Skeletal muscle tissue (tissue), 4 donors: ENCODE measurements around the gene TMEM184C. TPM values are rescaled to one million over a fixed set of nuclear protein-coding genes. Genes with fewer than 3 reads are reported as not detected.
A peak's percentile ranks its signal among the peaks of the same experiment; 100 is the strongest.

Experiments used
- H3K27ac ChIP-seq: one replicate; pipeline ENCODE4 v1.7.0; 2013; ENCODE audit warnings: mild to moderate bottlenecking, low read depth, low read length, inconsistent platforms
- H3K27me3 ChIP-seq, 3 donors: one replicate each; pipeline ENCODE4 v1.7.0; 2013; ENCODE audit warnings: low read length in 3 of 3; ENCODE audit not compliant: control insufficient read depth in 3 of 3, insufficient read depth in 3 of 3
- H3K36me3 ChIP-seq, 3 donors: one replicate each; pipeline ENCODE4 v1.7.0; 2013; ENCODE audit warnings: low read length in 3 of 3; ENCODE audit not compliant: control insufficient read depth in 3 of 3, insufficient read depth in 3 of 3
- H3K4me1 ChIP-seq, 3 donors: one replicate each; pipeline ENCODE4 v1.7.0; 2013; ENCODE audit warnings: low read length in 3 of 3, mild to moderate bottlenecking in 3 of 3; ENCODE audit not compliant: control insufficient read depth in 3 of 3, insufficient read depth in 3 of 3
- H3K4me3 ChIP-seq, 3 donors: one replicate each; pipeline ENCODE4 v1.7.0; 2013; ENCODE audit warnings: low read length in 3 of 3
- H3K9ac ChIP-seq, 3 donors: one replicate each; pipeline ENCODE4 v1.7.0; 2013; ENCODE audit warnings: low read length in 3 of 3, mild to moderate bottlenecking in 3 of 3, moderate library complexity in 2 of 3, low read depth in 1 of 3
- H3K9me3 ChIP-seq, 3 donors: one replicate each; pipeline ENCODE4 v1.7.0; 2013; ENCODE audit warnings: low read length in 3 of 3; ENCODE audit not compliant: control insufficient read depth in 3 of 3
- total RNA-seq: library from RNA; depleted of rRNA; stranded (reverse); fragments of >200 nt; gene quantifications from one replicate; pipeline ENCODE4 v1.2.3, GENCODE V29; 2014
- donor health status: Osteomylitis.

The TMEM184C gene
- total RNA-seq, 1 donor from 2014 or later: 14.6 TPM

DNA sequence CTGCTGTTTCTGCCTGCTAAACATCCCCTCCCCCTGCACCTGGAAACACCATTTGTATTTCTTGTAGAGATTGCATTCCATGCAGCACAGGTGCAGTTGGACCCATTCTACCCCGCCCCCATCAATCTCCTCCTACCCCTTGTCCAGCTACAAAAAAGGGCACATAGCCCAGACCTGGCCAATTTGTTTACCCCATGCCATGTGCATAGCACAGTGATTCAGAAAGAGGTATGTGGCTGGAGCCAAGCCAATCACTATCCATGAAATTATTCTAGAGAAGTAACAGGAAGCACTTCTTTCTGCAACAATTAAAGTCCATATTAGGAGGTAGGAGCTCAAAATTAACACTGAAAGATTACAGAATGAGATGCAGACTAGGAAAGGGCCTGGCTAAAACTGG, 20.2 kb upstream of the TMEM184C start:
- no peaks in the 10 kb centered on the region for H3K4me1 ChIP-seq
- no peaks in the 10 kb centered on the region for H3K27me3 ChIP-seq
- H3K9me3 ChIP-seq: no peaks in the 10 kb centered on the region
- no peak overlapping the region for H3K9ac ChIP-seq
- no peak overlapping the region for H3K4me3 ChIP-seq
- no peak overlapping the region for H3K27ac ChIP-seq
- no peaks in the 10 kb centered on the region for H3K36me3 ChIP-seq

- no peak overlapping the region for H3K9ac ChIP-seq
- H3K9me3 ChIP-seq: no peaks in the 10 kb centered on the region
- no peaks in the 10 kb centered on the region for H3K36me3 ChIP-seq
- H3K27me3 ChIP-seq: no peaks in the 10 kb centered on the region
- no peak overlapping the region for H3K27ac ChIP-seq
- H3K4me3 ChIP-seq: no peak overlapping the region
- H3K4me1 ChIP-seq: no peaks in the 10 kb centered on the region
Measured at GRCh38 chr4:147597561-147597960, 19.6 kb upstream of the TMEM184C start.

- Histone ChIP-seq H3K27ac (no peak overlapping the region), H3K4me3 (no peak overlapping the region), H3K27me3 (no peaks in the 10 kb centered on the region), H3K4me1 (no peaks in the 10 kb centered on the region), H3K36me3 (no peaks in the 10 kb centered on the region), H3K9me3 (no peaks in the 10 kb centered on the region), H3K9ac (no peak overlapping the region)
Measured at GRCh38 chr4:147599206-147599605, 18.0 kb upstream of the TMEM184C start.

- H3K27ac ChIP-seq: no peak overlapping the region
- no peak overlapping the region for H3K4me3 ChIP-seq
- no peak overlapping the region for H3K9ac ChIP-seq
- no peaks in the 10 kb centered on the region for H3K36me3 ChIP-seq
- no peaks in the 10 kb centered on the region for H3K27me3 ChIP-seq
- H3K4me1 ChIP-seq: no peaks in the 10 kb centered on the region
- no peaks in the 10 kb centered on the region for H3K9me3 ChIP-seq
Measured at GRCh38 chr4:147599769-147600168, 17.4 kb upstream of the TMEM184C start.

GRCh38 chr4:147605499-147605898, 11.7 kb upstream of the TMEM184C start:
- Histone ChIP-seq H3K27ac (no peak overlapping the region), H3K4me3 (no peak overlapping the region)

GRCh38 chr4:147607471-147607870, 9.7 kb upstream of the TMEM184C start:
- no peak overlapping the region for H3K27ac ChIP-seq
- no peak overlapping the region for H3K9ac ChIP-seq
- no peaks in the 10 kb centered on the region for H3K4me1 ChIP-seq
- H3K36me3 ChIP-seq: no peaks in the 10 kb centered on the region
- H3K4me3 ChIP-seq: no peak overlapping the region
- H3K9me3 ChIP-seq: no peaks in the 10 kb centered on the region
- peaks cover 0 to 3% (median 0%) of the 10 kb centered on the region in 3 donors for H3K27me3 ChIP-seq

More at GRCh38 chr4:147605499-147605898, 11.7 kb upstream of the TMEM184C start:
- Histone ChIP-seq H3K9ac (no peak overlapping the region), H3K36me3 (no peaks in the 10 kb centered on the region), H3K27me3 (peaks cover 0 to 3% (median 0%) of the 10 kb centered on the region in 3 donors), H3K9me3 (no peaks in the 10 kb centered on the region), H3K4me1 (no peaks in the 10 kb centered on the region)

DNA sequence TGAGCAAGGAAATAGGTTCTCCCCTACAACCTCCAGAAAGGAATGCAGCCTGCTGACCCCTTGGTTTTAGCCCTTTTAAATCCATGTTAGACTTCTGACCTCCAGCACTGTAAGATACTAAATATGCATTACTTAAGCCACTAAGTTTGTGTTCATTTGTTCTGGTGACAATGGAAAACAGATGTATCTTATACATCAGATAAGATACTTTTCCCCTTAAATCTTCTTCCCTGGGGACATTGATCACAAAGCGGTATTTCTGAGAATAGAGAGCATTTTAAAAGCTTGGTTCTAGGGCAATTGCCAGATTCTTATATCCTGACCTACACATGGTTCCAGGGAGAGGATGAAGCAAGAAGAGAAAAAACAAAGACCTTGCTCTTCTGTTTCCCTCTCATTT, 6.5 kb upstream of the TMEM184C start:
- no peaks in the 10 kb centered on the region for H3K36me3 ChIP-seq
- no peak overlapping the region for H3K9ac ChIP-seq
- H3K27ac ChIP-seq: no peak overlapping the region
- H3K9me3 ChIP-seq: no peaks in the 10 kb centered on the region
- H3K27me3 ChIP-seq: peaks cover 0 to 3% (median 2%) of the 10 kb centered on the region in 3 donors
- no peak overlapping the region for H3K4me3 ChIP-seq
- H3K4me1 ChIP-seq: no peaks in the 10 kb centered on the region

- H3K9ac ChIP-seq: peak overlapping the region; percentile 42 to 93 (median 63)
- H3K36me3 ChIP-seq: peaks cover 0 to 3% (median 0%) of the 10 kb centered on the region in 3 donors
Measured at GRCh38 chr4:147616849-147617172, 386 bp upstream of the TMEM184C start.

GRCh38 chr4:147617841-147618691, 869 bp downstream of the TMEM184C start:
- Histone ChIP-seq H3K27me3 (peaks cover 0 to 2% (median 0%) of the 10 kb centered on the region in 3 donors), H3K9ac (peak overlapping the region; percentile 83 to 93 (median 91)), H3K27ac (peak overlapping the region; percentile 84), H3K4me1 (peaks cover 5 to 29% (median 27%) of the 10 kb centered on the region in 3 donors), H3K4me3 (peak overlapping the region; percentile 96 to 99 (median 98)), H3K36me3 (peaks cover 0 to 6% (median 5%) of the 10 kb centered on the region in 3 donors), H3K9me3 (no peaks in the 10 kb centered on the region)

More at GRCh38 chr4:147616849-147617172, 386 bp upstream of the TMEM184C start:
- Histone ChIP-seq H3K4me3 (peak overlapping the region; percentile 96 to 99 (median 98)), H3K4me1 (peaks cover 5 to 29% (median 27%) of the 10 kb centered on the region in 3 donors), H3K27ac (peak overlapping the region; percentile 84), H3K9me3 (no peaks in the 10 kb centered on the region), H3K27me3 (peaks cover 0 to 2% (median 0%) of the 10 kb centered on the region in 3 donors)

DNA sequence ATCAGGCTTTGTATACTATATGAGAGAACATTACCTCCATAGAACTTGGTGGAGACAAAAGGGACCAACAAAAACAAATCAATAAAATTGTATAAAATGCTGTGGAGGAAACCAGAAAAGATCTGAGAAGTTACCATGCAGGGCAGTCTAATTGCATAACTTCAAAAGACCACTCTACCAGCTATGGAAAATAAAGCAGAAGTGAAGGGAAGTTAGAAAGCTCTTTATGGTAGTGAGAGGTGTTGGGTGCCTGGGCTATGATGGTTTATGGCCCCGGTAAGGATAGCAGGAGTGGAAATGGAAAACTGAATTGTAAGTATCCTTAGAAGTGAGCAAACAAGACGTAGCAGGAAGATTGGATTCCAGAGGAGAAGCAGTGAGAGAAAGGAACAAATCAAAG, 3.1 kb downstream of the TMEM184C start:
- H3K27ac ChIP-seq: no peak overlapping the region
- H3K9ac ChIP-seq: no peak overlapping the region
- H3K27me3 ChIP-seq: no peaks in the 10 kb centered on the region
- no peak overlapping the region for H3K4me3 ChIP-seq
- H3K9me3 ChIP-seq: no peaks in the 10 kb centered on the region
- peaks cover 5 to 29% (median 27%) of the 10 kb centered on the region in 3 donors for H3K4me1 ChIP-seq
- peaks cover 0 to 16% (median 14%) of the 10 kb centered on the region in 3 donors for H3K36me3 ChIP-seq
